GM12873 (cell line): Measurements from ENCODE around the gene SEPTIN10.

ENCODE experiments used
- CTCF ChIP-seq: IDR thresholded peaks from 2 replicates; pipeline ENCODE4 v1.5.1; 2012; ENCODE audit warnings: low read depth, mild to moderate bottlenecking, moderate library complexity, low read length, control low read depth; ENCODE audit not compliant: insufficient read depth; ENCODE audit errors: missing control alignments

SEPTIN10 gene

GRCh38 chr2:109631741-109632140, 18.0 kb upstream of the SEPTIN10 start:
- no peak for TF ChIP-seq CTCF

GRCh38 chr2:109630441-109631430, 17.0 kb upstream of the SEPTIN10 start:
- no peak for TF ChIP-seq CTCF

GRCh38 chr2:109629867-109630266, 16.1 kb upstream of the SEPTIN10 start:
- TF ChIP-seq CTCF = no peak

- TF ChIP-seq CTCF = no peak
These were observed 10.6 kb upstream of the SEPTIN10 start for GRCh38 chr2:109624339-109624738.

GRCh38 chr2:109623923-109624322, 10.2 kb upstream of the SEPTIN10 start:
- TF ChIP-seq CTCF = no peak

- no peak for TF ChIP-seq CTCF
These were observed 9.5 kb upstream of the SEPTIN10 start for GRCh38 chr2:109623297-109623696.

- TF ChIP-seq CTCF = no peak
These were observed 5.4 kb upstream of the SEPTIN10 start for GRCh38 chr2:109619032-109619615.
